RPMI7951 (cell line): ENCODE measurements around the gene C9orf152. TPM values are rescaled to one million over a fixed set of nuclear protein-coding genes. Genes with fewer than 3 reads are reported as not detected.
"Not testable (repeated sequence)": the region's sequence is repeated elsewhere in the genome, so short reads cannot be mapped to it uniquely, and the experiment has no call there.

Experiments used
- DNase-seq: peaks from one replicate; pipeline ENCODE4 v3.0.0-alpha.2; 2012; ENCODE audit warnings: low read depth
- total RNA-seq: library from RNA; depleted of rRNA; stranded (reverse); fragments of >200 nt; shearing (Covaris generic); gene quantifications from 2 replicates; pipeline ENCODE4 v1.2.3, GENCODE V29; 2014

Gene C9orf152
- total RNA-seq, 1 experiment from 2014 or later, result not detected

GRCh38 chr9:110214586-110215355, 6.8 kb upstream of the C9orf152 start:
- no peak for DNase-seq

GRCh38 chr9:110214090-110214489, 6.1 kb upstream of the C9orf152 start:
- DNase-seq, result peak; percentile 49

- no peak for DNase-seq
These were observed 5.6 kb upstream of the C9orf152 start for GRCh38 chr9:110213413-110214044.

- DNase-seq, result no peak
These were observed 803 bp downstream of the C9orf152 start for GRCh38 chr9:110207071-110207641.

GRCh38 chr9:110206389-110206788, 1.6 kb downstream of the C9orf152 start:
- DNase-seq, result no peak

- not testable (repeated sequence) for DNase-seq
These were observed 2.3 kb downstream of the C9orf152 start for GRCh38 chr9:110205612-110206011.

- DNase-seq, result no peak
These were observed 5.7 kb downstream of the C9orf152 start for GRCh38 chr9:110202232-110202631.

- DNase-seq, result no peak
These were observed 8.3 kb downstream of the C9orf152 start for GRCh38 chr9:110199643-110200042.

- DNase-seq, result no peak
These were observed 9.6 kb downstream of the C9orf152 start for GRCh38 chr9:110198357-110198756.

- no peak for DNase-seq
These were observed 10.4 kb downstream of the C9orf152 start for GRCh38 chr9:110197330-110198187.

- DNase-seq, result not testable (repeated sequence)
These were observed 11.9 kb downstream of the C9orf152 start for GRCh38 chr9:110196084-110196499.

- DNase-seq, result peak; percentile 71
These were observed 15.3 kb downstream of the C9orf152 start for GRCh38 chr9:110192531-110193261.

- DNase-seq, result no peak
These were observed 16.3 kb downstream of the C9orf152 start for GRCh38 chr9:110191615-110192014.

- no peak for DNase-seq
These were observed 18.2 kb downstream of the C9orf152 start for GRCh38 chr9:110189559-110190320.

GRCh38 chr9:110188991-110189390, 19.0 kb downstream of the C9orf152 start:
- no peak for DNase-seq

- DNase-seq, result no peak
These were observed 19.9 kb downstream of the C9orf152 start for GRCh38 chr9:110188101-110188500.

GRCh38 chr9:110187126-110187525, 20.8 kb downstream of the C9orf152 start:
- DNase-seq, result no peak

- no peak for DNase-seq
These were observed 21.7 kb downstream of the C9orf152 start for GRCh38 chr9:110186254-110186653.

GRCh38 chr9:110185806-110186205, 22.2 kb downstream of the C9orf152 start:
- DNase-seq, result no peak
